T1000 (cell line): ENCODE data around the gene ELMO1.
"Not testable (repeated sequence)": the region's sequence is repeated elsewhere in the genome, so short reads cannot be mapped to it uniquely, and the experiment has no call there.

Experiments
- DNase-seq: peaks from one replicate; lab custom pipeline; 2025; ENCODE audit warnings: mixed read lengths; lab: John Stamatoyannopoulos, UW

Gene ELMO1

DNA sequence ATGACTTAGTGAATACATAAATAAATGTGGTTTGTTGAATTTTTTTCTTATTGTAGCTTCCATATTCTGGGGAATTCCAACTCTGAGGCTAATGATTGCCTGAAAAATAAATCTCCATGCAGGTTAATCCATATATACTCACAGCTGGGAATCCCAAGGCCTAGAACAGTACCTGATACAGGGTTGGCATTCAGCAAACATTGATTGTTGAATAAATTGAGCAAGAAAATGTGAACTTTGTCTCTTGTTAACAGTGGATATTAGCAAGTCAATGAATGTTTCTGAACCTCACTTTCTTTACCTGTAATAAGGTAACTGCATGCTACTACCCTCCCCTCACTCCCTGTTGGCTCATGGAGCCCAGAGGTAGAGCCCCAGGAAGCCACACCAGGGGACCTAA lies 470.8 kb downstream of the ELMO1 start:
- no peak for DNase-seq

DNA sequence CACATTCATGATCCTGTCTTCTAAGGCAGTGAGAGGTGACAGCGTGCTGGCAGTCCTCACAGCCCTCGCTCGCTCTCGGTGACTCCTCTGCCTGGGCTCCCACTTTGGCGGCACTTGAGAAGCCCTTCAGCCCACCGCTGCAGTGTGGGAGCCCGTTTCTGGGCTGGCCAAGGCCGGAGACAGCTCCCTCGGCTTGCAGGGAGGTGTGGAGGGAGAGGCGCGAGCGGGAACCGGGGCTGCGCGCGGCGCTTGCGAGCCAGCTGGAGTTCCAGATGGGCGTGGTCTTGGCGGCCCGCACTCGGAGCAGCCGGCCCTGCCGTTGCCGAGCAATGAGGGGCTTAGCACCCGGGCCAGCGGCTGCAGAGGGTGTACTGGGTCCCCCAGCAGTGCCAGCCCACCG lies 475.1 kb downstream of the ELMO1 start:
- not testable (repeated sequence) for DNase-seq

DNA sequence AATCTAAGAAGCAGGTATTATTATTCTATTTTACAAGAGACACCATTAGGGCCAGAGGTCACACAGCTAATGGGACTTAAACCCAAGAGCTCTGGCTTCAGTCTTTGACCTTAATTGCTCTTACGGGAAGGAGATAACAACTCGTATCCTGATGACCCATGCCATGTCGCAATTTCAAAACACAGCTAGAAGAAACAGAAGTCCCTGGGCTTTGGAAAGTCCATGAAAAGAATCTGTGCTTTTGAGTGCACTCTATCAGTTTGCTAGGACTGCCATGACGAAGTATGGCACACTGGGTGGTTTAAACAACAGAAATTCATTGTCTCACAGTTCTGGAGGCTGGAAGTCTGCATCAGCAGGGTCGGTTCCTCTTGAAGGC lies 476.5 kb downstream of the ELMO1 start:
- DNase-seq = no peak

DNA sequence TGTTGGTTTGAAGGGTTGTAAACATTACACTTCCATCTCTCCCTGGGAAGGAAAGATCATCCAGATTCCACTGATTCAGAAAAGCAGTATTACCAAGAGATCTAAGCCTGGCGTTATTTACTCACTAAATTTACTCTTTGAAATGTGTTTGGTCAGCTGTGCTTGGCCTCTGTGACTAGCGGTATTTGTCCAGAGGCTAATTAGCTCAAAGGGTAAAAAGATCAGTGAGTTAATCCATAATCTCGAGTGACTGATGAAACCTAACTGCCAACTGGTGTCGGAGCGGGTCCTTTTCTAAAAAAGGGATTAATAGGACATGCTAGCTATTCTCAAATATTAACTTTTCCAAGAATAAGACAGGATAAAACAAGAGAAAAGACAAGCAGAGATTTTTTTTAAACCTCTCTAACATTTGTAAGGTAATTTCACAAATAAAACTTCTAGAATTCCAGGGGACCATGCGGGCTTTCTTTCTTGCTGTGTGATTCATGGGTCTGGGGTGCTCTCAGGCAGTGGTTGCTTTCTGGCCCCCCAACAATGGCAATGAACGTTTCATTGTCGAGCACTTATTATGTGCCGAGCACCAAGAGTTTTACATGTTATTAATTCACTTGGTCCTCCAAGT lies 477.0 kb downstream of the ELMO1 start:
- DNase-seq = no peak

DNA sequence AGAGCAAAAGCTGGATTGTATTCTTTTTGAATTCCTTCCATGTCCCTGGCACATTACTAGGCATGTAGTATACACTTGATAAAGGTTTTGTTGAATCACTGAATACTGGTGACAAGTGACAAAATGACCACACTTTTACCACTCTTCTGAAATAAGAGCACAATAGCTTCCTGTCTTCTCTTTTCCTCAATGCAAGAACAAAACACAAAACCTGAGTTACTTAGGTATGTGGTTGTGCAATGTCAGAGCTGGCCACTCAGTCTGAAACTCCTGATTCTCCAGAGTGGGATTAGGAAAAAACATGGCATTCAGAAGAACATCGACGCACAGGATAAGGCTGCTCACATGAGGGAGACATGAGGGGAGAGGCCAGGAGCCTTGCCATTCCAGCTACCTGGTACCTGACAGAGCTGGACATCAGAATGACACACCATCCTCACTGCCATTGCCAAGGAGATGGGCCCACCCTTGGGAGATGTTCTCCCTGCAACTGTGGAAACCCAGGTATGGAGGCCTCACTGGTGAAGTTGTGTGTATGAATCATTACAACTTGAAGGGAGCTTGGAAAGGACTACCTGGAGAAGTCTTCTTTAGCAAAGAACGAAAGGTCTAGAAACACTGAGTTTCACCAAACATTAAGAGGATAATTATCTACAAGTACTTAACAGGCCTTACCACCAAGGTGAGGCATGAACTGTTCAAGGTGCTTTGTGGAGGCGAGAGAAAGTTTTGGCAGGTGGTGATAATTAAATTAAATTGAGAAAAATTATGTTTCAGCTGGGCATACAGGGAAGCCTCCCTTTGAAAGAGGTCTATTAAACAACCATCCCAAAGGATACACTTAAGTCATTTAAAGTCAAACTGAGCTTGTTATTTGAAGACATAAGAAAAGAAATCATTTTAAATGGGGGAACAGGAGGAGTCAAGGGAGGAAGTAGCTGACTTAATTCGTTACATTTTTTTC lies 477.8 kb downstream of the ELMO1 start:
- no peak for DNase-seq

DNA sequence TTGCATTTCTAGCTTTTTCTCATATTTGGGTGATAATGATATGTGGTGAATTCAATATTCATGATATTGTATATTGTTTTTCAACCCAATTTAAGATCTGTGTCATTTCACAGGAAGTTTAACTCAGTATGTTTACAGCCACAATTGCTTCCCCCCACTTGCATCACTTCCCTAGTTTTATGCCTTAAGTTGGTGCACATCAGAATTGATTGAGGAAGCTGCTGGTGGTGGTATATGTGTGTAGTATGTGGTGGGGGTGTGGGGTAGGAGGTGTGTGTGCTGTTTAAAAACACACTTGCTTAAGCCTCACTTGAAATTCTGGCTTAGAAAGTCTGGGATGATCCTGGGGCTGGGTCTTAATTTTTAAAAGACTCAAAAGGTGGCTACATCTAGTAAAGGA lies 479.3 kb downstream of the ELMO1 start:
- no peak for DNase-seq

DNA sequence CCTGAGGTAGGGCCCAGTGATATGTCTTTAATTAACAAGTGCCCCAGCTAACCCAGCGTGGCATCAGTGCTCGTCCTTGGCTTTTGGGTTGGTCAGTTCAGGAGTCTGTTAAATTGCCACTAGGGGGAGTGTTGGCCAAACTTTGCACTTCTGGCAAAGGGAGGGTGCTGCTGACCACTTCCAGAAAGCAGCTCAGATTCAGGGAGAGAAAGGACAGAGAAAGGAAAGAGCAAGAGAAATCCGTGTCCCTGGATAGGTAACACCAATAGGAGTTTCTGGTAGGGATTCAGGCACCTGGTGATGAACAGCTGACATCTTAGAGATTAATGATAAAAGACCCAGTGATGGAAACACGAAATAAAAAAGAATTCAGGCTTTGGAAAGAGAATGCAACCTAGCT lies 481.3 kb downstream of the ELMO1 start:
- peak; percentile 28 for DNase-seq

DNA sequence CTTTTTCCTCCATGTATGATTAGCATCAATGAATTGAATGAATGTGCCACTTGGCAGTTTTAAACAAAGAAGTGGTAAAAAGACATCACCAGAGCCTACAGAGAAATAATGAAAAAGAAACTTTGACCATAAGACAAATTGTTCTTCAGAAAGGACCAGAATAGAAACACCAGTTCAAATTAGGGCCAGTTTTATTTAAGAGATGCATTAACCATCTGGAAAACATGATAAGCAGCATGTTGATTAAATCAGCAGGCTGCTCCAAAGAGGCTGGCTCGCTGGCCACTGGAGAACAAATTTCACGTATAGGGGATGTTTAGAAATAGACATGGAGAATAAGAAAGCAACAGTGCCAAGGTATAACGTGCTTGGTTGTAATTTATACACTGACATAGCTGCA lies 482.0 kb downstream of the ELMO1 start:
- DNase-seq = no peak

DNA sequence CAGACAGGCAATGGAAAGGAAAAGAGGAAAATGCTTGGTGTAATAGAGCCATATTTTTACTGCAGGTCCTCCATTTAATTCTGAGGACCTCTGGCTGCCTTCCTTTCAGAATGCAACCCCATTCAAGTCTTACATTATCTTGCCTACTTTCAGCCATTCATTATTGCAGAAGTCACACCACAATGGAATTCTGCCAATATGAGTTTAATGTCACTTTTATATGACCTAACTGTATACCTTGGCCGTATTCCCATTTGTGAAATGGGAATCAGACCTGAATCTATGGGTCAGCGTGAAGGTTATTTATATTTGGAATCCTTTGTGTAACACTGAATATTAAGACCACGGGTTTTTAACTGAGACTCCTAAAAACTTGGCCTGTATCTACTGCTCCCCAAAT lies 482.6 kb downstream of the ELMO1 start:
- no peak for DNase-seq

DNA sequence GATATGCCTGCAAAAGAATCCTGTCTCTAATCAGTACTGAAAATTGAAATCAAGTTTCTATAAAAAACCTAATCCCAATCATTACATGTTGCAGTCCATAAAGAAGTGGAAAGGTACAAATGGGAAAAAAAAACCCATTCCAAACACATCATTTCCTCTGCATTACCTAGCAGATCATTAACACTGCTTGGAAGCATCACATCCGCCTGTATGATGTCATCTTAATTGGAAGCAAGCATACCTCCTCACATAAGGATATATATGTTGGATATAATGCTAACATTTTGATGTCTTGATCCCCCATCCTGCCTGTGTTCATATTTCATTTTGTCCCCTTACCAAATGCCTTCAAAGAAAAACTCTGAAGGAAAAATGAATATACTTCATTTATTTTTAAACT lies 483.0 kb downstream of the ELMO1 start:
- no peak for DNase-seq

DNA sequence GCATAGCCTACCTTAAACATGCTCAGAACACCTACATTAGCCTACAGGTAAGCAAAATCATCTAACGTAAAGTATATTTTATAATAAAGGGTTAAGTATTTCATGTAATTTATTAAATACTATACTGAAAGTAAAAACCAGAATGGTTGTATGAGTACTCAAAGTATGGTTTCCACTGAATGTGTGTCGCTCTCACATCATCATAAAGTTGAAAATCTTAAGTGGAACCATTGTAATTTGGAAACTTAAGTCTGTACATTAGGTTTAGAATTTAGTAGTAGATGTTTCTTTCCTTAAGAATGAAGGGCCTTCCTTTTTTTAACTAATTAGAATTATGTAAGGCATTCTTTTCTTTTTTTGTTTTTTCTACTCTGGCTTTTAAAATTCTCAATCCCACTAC lies 484.4 kb downstream of the ELMO1 start:
- no peak for DNase-seq

DNA sequence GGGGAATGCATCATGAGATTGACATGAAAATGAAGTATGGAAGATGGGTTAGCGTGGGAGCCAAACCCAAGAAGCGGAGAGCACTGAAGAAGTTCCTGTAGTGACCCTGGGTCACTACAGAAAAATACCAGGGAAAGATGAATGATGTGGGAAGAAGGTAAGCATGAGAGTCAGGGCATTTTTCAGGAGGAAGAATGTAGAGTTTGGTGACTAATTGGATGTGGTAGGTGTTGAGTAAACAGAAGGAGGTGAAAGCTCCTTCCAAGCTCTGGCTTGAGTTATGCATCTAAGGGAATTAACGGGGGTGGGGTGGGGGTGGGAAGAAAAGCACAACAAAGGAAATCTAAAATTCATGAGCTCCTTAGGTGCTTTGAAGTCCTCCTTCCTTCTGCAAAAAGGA lies 486.3 kb downstream of the ELMO1 start:
- DNase-seq = no peak

DNA sequence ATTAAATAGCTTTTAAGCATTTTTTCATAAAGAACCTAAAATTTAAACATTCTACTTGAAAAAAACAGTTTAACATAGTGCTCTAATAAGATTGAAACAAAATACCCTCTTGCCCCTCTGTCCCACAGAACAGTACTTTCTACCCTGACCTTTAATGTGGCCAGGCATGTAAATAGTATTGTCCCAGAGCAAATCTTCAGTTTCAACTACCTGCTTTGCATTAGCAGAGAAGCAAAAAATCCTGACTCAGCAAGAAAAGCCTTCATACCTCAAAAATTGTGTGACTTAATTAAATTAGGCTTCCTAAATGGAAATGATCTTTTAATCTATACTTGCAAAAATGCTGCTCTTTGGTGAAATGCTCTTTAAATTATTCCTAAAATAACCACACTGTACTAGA lies 487.0 kb downstream of the ELMO1 start:
- no peak for DNase-seq

DNA sequence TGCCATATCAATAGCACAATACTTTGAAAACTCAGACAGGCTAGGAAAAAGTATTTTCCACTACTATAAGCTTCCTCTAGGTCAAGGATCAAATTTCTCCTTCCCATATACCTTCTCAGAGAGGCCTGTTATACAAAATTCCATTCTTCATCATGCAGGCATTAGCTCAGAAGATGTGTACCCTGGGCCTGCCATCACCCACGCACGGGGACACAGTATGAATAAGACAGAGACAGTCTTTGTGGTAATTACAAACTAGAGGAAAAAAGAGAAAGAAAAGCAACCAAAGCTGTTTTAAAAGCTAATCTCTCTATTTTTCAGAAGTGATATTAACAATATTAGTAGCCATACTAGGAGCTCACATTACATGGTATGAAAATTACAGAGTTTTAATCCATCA lies 487.6 kb downstream of the ELMO1 start:
- no peak for DNase-seq

DNA sequence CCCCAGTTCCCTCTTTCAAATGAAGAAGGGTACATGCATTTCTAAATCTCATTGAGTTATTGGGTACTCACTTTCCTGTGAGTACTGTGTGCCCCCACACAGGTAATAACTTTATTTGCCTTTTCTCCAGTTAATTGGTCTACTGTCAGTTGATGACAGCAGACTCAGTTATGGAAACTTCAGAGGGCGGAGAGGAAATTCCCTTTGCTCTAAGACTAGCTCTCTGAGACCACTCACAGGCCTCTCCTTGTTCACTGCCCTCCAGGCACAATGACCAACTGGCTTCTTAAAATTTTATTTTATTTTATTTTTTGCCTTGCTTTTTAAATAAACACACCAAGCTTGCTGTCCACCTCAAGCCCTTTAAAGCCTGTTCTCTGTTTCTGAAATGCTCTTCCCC lies 488.6 kb downstream of the ELMO1 start:
- no peak for DNase-seq

DNA sequence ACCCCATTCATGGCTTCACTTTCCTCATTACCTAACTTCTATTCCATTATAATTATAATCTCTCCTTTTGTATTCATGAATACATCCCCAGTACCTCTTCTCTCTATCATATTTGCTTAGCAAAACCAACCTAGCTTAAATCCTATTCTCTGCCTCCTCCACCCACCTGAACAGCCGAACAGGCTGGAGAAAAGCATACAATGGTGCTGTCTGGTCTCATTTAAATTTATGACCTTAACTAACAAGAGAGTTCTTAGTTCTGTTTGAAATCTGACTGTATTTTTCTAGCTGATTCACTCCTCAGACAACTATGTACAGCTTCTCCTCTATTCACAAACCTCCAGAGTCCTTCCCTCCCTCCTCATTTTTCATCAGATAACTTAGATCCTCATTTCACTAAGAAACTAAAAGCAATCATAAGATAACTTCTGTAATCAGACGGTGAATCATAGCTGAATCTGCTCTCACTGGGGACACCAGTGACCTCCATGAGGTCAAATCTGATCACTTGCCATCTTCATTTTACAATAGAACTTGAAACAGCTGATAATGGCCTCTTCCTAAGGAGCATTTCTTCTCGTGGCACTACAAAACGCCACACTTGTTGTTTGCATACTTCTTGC lies 490.4 kb downstream of the ELMO1 start:
- DNase-seq = no peak

DNA sequence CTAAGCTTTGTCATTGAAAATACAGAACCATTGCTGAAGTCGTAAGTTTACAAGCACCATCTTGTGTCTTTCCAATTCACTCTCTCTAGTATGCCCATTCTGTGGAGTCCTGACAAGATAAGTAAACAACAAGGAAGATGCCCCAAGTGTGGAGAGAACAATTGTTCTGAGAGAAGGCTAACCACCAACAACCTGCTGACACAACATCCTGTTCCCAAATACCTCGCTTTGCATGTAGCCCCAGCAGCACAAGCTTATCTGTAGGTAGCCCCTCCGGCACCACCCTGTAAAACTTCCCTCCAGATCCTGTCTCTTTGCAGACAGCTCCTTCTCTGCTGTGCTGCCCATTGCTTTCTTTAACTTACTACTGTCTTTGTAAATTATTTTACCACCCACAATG lies 491.0 kb downstream of the ELMO1 start:
- DNase-seq = no peak

DNA sequence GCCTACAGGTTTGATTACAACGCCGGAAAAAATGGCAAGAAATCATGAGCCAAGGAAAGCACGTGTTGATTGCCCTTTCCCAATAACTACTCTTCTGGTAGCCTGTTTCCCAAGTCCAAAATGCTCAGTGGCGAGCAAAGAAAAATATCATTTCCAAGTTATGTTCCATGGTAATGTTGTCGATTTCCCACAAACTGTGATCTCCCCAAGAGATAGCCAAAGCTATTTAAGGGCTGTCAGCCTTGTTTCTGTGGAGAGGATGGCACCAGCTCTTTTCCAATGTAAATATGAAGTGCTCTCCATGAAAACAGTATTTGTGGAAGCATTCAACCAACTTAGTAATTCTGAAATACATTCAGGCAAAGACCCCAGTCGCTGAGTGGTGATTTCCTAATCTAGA lies 491.9 kb downstream of the ELMO1 start:
- DNase-seq = no peak

DNA sequence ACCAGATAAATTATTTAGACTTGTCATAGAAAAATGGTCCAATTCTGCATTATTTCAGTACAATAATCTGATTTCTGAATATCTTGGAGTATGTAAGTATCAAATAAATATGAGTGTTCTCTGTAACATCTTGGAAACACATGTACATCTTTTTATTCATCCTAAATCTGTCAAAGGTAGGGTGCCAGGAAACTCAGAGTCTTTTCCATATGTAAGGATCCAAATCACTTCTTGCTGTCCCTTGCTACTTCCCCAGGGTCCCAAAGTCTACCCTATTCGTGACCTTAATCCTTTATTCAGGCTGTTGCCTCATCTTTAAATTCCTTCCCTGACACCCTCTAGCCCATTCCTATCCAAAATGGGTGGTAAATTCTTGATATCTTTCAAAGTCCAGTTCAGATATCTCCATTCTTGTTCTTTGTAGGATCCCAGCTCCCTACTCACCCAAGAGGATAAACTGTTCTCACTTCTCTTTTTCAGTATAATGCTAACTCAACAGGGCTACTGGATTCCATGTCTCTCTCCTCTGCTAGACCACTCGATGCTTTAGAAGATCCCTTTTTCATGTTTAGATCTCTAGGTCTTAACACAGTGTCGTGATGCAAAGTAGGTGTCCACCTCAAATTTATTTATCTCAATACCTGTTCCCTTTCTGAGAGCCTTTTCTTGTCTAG lies 493.1 kb downstream of the ELMO1 start:
- DNase-seq = no peak

DNA sequence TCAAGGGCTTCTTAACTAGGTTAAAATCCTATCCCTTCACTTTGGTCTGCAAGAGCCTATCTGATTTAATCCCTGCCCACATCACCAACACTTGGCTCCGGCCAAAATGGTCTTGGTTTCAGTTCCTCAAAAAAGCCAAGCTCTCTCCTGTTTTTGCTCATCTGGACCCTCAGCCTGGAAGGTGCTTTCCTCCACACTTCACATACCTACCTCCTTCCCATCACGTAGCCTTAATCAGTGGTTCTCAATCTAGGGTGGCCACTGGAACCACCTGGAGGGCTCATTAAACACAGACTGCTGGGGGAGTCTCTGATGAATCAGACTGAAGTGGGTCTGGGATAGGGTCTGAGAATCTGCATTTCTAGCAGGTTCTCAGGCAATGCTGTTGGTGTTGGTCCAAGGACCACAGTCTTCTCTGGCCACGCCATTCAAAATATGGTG lies 497.4 kb downstream of the ELMO1 start:
- DNase-seq = no peak

DNA sequence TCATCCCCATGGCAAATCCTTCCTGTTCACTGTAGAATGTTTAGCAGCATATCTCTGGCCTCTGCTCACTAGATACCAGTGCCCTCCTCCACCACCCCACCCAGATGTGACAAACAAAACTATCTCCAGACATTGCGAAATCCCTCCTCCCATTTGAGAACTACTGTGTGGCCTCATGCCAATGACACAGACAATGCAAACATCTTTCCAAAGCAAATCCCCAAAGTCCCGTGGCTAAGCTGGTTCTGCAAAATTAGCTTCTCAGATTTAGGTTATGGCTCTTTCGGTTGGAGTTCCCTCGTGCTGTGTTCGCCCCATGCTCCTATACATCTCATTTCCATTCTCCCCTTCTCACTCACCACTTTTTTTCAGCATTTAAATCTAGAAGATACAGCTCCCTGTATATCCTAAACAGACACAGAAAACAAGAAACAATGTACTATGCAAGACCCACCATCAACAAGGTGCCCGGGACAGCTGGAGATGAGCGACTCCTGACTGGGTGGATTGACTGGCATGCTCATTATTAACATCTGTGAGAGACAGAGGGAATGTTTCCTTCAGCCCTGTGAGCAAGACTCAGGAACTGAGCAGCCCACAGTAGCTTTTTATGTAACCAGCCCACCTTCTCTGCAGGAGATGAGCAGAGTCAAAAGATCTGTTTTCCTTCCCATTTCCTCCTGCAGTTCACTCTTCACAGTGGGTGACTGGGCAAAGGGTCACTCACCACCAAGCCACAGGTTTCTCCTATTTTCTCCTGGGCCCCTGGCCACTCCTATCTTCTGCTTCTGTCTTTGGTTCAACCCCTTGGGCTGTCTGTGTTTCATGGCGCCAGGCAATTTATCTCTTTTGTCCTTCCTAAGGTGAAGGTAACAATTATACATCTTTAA lies 498.7 kb downstream of the ELMO1 start:
- DNase-seq = no peak

DNA sequence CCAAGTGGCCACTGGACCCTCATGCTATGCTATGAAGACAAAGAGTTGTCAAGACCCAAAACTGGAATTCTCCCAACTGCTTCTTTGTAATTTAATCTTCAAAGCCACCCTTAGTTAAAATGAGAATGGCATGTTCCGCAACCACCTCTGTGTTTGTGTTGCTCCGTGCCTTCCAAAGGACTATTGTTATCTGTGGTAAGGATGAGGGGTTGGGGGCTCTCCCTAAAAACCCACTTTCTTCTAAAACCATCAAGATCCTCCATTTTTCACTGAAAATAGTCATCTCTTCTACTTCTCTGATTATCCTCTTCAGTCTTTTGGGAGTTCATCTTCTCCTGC lies 502.3 kb downstream of the ELMO1 start:
- no peak for DNase-seq
